ENCODE data around the gene HUNK.

DNA sequence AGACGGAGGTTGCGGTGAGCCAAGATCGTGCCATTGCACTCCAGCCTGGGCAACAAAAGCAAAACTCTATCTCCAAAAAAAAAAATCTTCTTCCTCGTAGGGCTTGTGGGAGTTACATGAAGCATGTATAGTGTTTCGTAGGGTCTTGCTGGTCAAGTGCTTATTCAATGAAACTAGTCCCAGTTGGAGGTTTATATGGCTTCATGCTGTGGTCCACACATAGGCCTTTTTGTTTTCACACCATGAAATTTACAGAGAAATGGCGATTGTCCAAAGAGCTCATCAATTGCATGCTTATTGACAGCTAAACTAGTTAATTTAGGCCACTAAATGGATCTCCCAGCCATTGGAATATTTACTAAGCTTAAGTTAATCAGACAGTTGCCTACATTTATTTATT lies 29.6 kb downstream of the HUNK start:
- TF ChIP-seq ARNTL (CRISPR knock-in tag; IDR thresholded peaks at IDR 0.05; ENCODE audit: borderline replicate concordance, low read depth), result no peak
- TF ChIP-seq ZFP30 (CRISPR knock-in tag; IDR thresholded peaks at IDR 0.05), result no peak
- no peak for TF ChIP-seq ZFP3 (CRISPR knock-in tag; IDR thresholded peaks at IDR 0.05)
- no peak for TF ChIP-seq BACH2 (CRISPR knock-in tag; IDR thresholded peaks at IDR 0.05; ENCODE audit: borderline replicate concordance)
- no peak for TF ChIP-seq OSR1 (CRISPR knock-in tag; IDR thresholded peaks at IDR 0.05)
- no peak for TF ChIP-seq SNAI2 (CRISPR knock-in tag; IDR thresholded peaks at IDR 0.05)
- TF ChIP-seq, protein P1, sequence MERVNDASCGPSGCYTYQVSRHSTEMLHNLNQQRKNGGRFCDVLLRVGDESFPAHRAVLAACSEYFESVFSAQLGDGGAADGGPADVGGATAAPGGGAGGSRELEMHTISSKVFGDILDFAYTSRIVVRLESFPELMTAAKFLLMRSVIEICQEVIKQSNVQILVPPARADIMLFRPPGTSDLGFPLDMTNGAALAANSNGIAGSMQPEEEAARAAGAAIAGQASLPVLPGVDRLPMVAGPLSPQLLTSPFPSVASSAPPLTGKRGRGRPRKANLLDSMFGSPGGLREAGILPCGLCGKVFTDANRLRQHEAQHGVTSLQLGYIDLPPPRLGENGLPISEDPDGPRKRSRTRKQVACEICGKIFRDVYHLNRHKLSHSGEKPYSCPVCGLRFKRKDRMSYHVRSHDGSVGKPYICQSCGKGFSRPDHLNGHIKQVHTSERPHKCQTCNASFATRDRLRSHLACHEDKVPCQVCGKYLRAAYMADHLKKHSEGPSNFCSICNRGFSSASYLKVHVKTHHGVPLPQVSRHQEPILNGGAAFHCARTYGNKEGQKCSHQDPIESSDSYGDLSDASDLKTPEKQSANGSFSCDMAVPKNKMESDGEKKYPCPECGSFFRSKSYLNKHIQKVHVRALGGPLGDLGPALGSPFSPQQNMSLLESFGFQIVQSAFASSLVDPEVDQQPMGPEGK (CRISPR knock-in tag; IDR thresholded peaks at IDR 0.05; ENCODE audit: borderline replicate concordance), result no peak
- TF ChIP-seq TCF4 (CRISPR knock-in tag; IDR thresholded peaks at IDR 0.05; ENCODE audit: borderline replicate concordance), result no peak
- no peak for TF ChIP-seq RARB (CRISPR knock-in tag; IDR thresholded peaks at IDR 0.05)
- TF ChIP-seq ISL1 (CRISPR knock-in tag; IDR thresholded peaks at IDR 0.05), result no peak
- no peak for TF ChIP-seq ESRRG (CRISPR knock-in tag; IDR thresholded peaks at IDR 0.05)
- TF ChIP-seq GLIS3 (CRISPR knock-in tag; IDR thresholded peaks at IDR 0.05), result no peak
- TF ChIP-seq, protein P2, sequence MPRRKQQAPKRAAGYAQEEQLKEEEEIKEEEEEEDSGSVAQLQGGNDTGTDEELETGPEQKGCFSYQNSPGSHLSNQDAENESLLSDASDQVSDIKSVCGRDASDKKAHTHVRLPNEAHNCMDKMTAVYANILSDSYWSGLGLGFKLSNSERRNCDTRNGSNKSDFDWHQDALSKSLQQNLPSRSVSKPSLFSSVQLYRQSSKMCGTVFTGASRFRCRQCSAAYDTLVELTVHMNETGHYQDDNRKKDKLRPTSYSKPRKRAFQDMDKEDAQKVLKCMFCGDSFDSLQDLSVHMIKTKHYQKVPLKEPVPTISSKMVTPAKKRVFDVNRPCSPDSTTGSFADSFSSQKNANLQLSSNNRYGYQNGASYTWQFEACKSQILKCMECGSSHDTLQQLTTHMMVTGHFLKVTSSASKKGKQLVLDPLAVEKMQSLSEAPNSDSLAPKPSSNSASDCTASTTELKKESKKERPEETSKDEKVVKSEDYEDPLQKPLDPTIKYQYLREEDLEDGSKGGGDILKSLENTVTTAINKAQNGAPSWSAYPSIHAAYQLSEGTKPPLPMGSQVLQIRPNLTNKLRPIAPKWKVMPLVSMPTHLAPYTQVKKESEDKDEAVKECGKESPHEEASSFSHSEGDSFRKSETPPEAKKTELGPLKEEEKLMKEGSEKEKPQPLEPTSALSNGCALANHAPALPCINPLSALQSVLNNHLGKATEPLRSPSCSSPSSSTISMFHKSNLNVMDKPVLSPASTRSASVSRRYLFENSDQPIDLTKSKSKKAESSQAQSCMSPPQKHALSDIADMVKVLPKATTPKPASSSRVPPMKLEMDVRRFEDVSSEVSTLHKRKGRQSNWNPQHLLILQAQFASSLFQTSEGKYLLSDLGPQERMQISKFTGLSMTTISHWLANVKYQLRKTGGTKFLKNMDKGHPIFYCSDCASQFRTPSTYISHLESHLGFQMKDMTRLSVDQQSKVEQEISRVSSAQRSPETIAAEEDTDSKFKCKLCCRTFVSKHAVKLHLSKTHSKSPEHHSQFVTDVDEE (CRISPR knock-in tag; IDR thresholded peaks at IDR 0.05), result no peak
- no peak for TF ChIP-seq TOX (CRISPR knock-in tag; IDR thresholded peaks at IDR 0.05; ENCODE audit: borderline replicate concordance)

Measured in SK-N-SH treated with all-trans-retinoic acid at 6 μM for 48 hours (cell line).